ENCODE results near the gene BLTP1.
A peak's percentile ranks its signal among the peaks of the same experiment; 100 is the strongest.

BLTP1 gene

GRCh38 chr4:122142687-122143086 lies 9.4 kb upstream of the BLTP1 start:
- TF ChIP-seq CTCF (conservative IDR thresholded peaks at IDR 0.05; ENCODE audit: low read depth, low read length), result no peak
- no peak overlapping the region for H3K4me3 ChIP-seq (ENCODE audit: low read depth, low read length)
- no peak for DNase-seq (ENCODE audit: low read depth)

- no peak for TF ChIP-seq CTCF (conservative IDR thresholded peaks at IDR 0.05; ENCODE audit: low read depth, low read length)
- DNase-seq (ENCODE audit: low read depth), result no peak
- no peak overlapping the region for H3K4me3 ChIP-seq (ENCODE audit: low read depth, low read length)
These were observed 5.5 kb upstream of the BLTP1 start for GRCh38 chr4:122146652-122147051.

GRCh38 chr4:122150931-122151330 lies 1.2 kb upstream of the BLTP1 start:
- DNase-seq (ENCODE audit: low read depth), result no peak
- no peak for TF ChIP-seq CTCF (conservative IDR thresholded peaks at IDR 0.05; ENCODE audit: low read depth, low read length)
- H3K4me3 ChIP-seq (ENCODE audit: low read depth, low read length), result no peak overlapping the region

- H3K4me3 ChIP-seq (ENCODE audit: low read depth, low read length), result peak overlapping the region; percentile 90
- TF ChIP-seq CTCF (conservative IDR thresholded peaks at IDR 0.05; ENCODE audit: low read depth, low read length), result no peak
- peak; percentile 46 for DNase-seq (ENCODE audit: low read depth)
These were observed 638 bp downstream of the BLTP1 start for GRCh38 chr4:122152711-122153226.

- DNase-seq (ENCODE audit: low read depth), result no peak
- H3K4me3 ChIP-seq (ENCODE audit: low read depth, low read length), result no peak overlapping the region
- no peak for TF ChIP-seq CTCF (conservative IDR thresholded peaks at IDR 0.05; ENCODE audit: low read depth, low read length)
These were observed 4.7 kb downstream of the BLTP1 start for GRCh38 chr4:122156819-122157218.

- no peak overlapping the region for H3K4me3 ChIP-seq (ENCODE audit: low read depth, low read length)
- no peak for TF ChIP-seq CTCF (conservative IDR thresholded peaks at IDR 0.05; ENCODE audit: low read depth, low read length)
- DNase-seq (ENCODE audit: low read depth), result no peak
These were observed 11.2 kb downstream of the BLTP1 start for GRCh38 chr4:122163301-122163700.

GRCh38 chr4:122163767-122164166 lies 11.6 kb downstream of the BLTP1 start:
- DNase-seq (ENCODE audit: low read depth), result peak; percentile 17
- H3K4me3 ChIP-seq (ENCODE audit: low read depth, low read length), result no peak overlapping the region
- TF ChIP-seq CTCF (conservative IDR thresholded peaks at IDR 0.05; ENCODE audit: low read depth, low read length), result no peak

Measured in choroid plexus epithelial cell (primary cell).